ENCODE data around the gene RBBP8. TPM values are rescaled to one million over a fixed set of nuclear protein-coding genes. Genes with fewer than 3 reads are reported as not detected.

The RBBP8 gene
- total RNA-seq, 1 experiment from 2014 or later, result 65.2 TPM

GRCh38 chr18:22921772-22922171, 11.4 kb upstream of the RBBP8 start:
- Histone ChIP-seq H3K9me3 (ENCODE audit: control insufficient read depth, low read depth, low read length) (no peaks in the 10 kb centered on the region), H2AK5ac (ENCODE audit: insufficient read length, low read length) (no peak overlapping the region), H4K91ac (ENCODE audit: insufficient read length, low read depth, low read length) (no peak overlapping the region), H2BK5ac (ENCODE audit: insufficient read length, low read length) (no peak overlapping the region), H2AFZ (ENCODE audit: low read length) (no peak overlapping the region), H3K14ac (ENCODE audit: insufficient read depth, low read length) (no peak overlapping the region), H4K20me1 (ENCODE audit: control insufficient read depth, insufficient read depth, insufficient read length) (no peaks in the 10 kb centered on the region), H3T11ph (ENCODE audit: low read length) (no peak overlapping the region), H4K5ac (ENCODE audit: insufficient read length, low read depth, low read length) (no peak overlapping the region), H3K56ac (ENCODE audit: insufficient read length, low read depth, low read length) (no peak overlapping the region), H3K18ac (ENCODE audit: insufficient read length, low read depth, low read length) (no peak overlapping the region), H4K8ac (replicated peaks; ENCODE audit: insufficient read length, low read depth, low read length) (no peak overlapping the region), H3K4me2 (ENCODE audit: insufficient read depth, insufficient read length, low read length) (no peak overlapping the region), H3K23ac (ENCODE audit: insufficient read length, low read depth, low read length) (no peak overlapping the region), H3K79me1 (ENCODE audit: insufficient read depth, low read depth, low read length, poor library complexity, severe bottlenecking) (no peaks in the 10 kb centered on the region), H3K27ac (ENCODE audit: insufficient read length, low read depth, low read length) (no peak overlapping the region), H3K9ac (ENCODE audit: extremely low read depth, insufficient read length, low read length) (no peak overlapping the region), H2BK120ac (ENCODE audit: low read depth, low read length, poor library complexity, severe bottlenecking) (no peak overlapping the region), H3K23me2 (ENCODE audit: insufficient read length, low read depth, low read length, poor library complexity, severe bottlenecking) (no peaks in the 10 kb centered on the region), H3K4ac (ENCODE audit: low read depth, low read length) (no peak overlapping the region), H2BK12ac (ENCODE audit: insufficient read length, low read depth, low read length) (no peak overlapping the region), H3K4me1 (ENCODE audit: insufficient read depth, low read length) (no peaks in the 10 kb centered on the region), H2BK15ac (ENCODE audit: low read depth, low read length) (no peak overlapping the region), H2BK20ac (ENCODE audit: low read depth, low read length, poor library complexity, severe bottlenecking) (no peak overlapping the region), H3K27me3 (ENCODE audit: insufficient read depth, low read length) (no peaks in the 10 kb centered on the region), H3K79me2 (ENCODE audit: insufficient read depth, low read length) (no peaks in the 10 kb centered on the region)
- no CpG with 5 or more reads among the region's 3 CpGs for WGBS (ENCODE audit: extremely low coverage, insufficient read length, low lambda C conversion rate)
- Mint-ChIP-seq H3K9me3 (no peaks in the 10 kb centered on the region), H3K27ac (no peak overlapping the region), H3K27me3 (ENCODE audit: low read depth) (no peaks in the 10 kb centered on the region), H3K4me3 (no peak overlapping the region), H3K36me3 (ENCODE audit: insufficient read depth in 1 of 3, low read depth in 3 of 3) (no peaks in the 10 kb centered on the region; a peak in 1 of 7 replicates), H3K4me1 (peaks cover 10 to 13% of the 10 kb centered on the region in 2 experiments; a peak in 3 of 4 replicates)
- no peak for DNase-seq
- TF ChIP-seq, protein P1, sequence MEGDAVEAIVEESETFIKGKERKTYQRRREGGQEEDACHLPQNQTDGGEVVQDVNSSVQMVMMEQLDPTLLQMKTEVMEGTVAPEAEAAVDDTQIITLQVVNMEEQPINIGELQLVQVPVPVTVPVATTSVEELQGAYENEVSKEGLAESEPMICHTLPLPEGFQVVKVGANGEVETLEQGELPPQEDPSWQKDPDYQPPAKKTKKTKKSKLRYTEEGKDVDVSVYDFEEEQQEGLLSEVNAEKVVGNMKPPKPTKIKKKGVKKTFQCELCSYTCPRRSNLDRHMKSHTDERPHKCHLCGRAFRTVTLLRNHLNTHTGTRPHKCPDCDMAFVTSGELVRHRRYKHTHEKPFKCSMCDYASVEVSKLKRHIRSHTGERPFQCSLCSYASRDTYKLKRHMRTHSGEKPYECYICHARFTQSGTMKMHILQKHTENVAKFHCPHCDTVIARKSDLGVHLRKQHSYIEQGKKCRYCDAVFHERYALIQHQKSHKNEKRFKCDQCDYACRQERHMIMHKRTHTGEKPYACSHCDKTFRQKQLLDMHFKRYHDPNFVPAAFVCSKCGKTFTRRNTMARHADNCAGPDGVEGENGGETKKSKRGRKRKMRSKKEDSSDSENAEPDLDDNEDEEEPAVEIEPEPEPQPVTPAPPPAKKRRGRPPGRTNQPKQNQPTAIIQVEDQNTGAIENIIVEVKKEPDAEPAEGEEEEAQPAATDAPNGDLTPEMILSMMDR (conservative IDR thresholded peaks at IDR 0.05), result no peak

Measured in H9 (cell line).